Urinary bladder (tissue), 4 donors: ENCODE results near the gene ACSL6. TPM values are rescaled to one million over a fixed set of nuclear protein-coding genes. Genes with fewer than 3 reads are reported as not detected.

Experiments
- DNase-seq: peaks from one replicate; pipeline ENCODE4 v3.0.0-alpha.2; 2015; ENCODE audit errors: extremely low spot score
- H3K27ac ChIP-seq: one replicate; pipeline ENCODE4 v1.5.1; 2013; ENCODE audit warnings: low read depth, mild to moderate bottlenecking, moderate library complexity
- H3K36me3 ChIP-seq: one replicate; pipeline ENCODE4 v1.6.1; 2013; ENCODE audit warnings: mild to moderate bottlenecking, moderate library complexity; ENCODE audit not compliant: insufficient read depth
- H3K4me1 ChIP-seq: one replicate; pipeline ENCODE4 v1.6.1; 2013; ENCODE audit warnings: mild to moderate bottlenecking, moderate library complexity; ENCODE audit not compliant: insufficient read depth
- H3K4me3 ChIP-seq: one replicate; pipeline ENCODE4 v1.5.1; 2013; ENCODE audit warnings: low read depth, low read length
- WGBS: extraction: QIAGEN DNeasy Blood & Tissue Kit; methylation state at CpG from one replicate; pipeline ENCODE4 v1.1.7; 2013; 5-methylcytosine and 5-hydroxymethylcytosine counted together
- polyA plus RNA-seq: library from polyadenylated mRNA; stranded (reverse); fragments of 200-250 nt; gene quantifications from one replicate; pipeline ENCODE4 v1.2.3, GENCODE V29; 2013
- total RNA-seq: library from RNA; depleted of rRNA; stranded (reverse); fragments of >200 nt; gene quantifications from one replicate; pipeline ENCODE4 v1.2.3, GENCODE V29; 2014
- donor health status: healthy with polysubstance abuse.
- donor health status: healthy.

Gene ACSL6
- total and polyA plus RNA-seq, 2 donors = 0.42 to 2.3 TPM

DNA sequence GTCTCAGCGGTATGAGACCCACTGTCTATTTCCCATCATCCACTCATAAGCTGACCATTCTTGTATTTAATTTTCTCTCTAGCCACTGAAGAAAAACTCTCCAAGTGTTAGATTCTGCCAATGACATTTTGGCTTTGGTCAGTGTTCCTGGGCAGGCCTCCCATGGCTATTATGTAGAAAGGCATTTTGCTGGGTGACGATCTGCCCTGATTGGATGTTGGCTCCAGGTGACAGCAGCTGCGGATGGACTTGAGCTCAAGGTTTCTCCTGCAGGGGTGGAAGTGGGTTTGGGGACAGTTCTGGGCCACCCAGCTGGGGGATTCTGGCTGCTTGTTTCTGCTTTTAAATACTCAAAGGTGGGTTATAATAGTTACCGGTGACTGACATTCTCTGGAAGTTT lies 31.6 kb downstream of the ACSL6 start:
- DNase-seq = no peak
- 90% methylated on average over 4 of the region's 4 CpGs for WGBS
- H3K27ac ChIP-seq = no peak overlapping the region
- no peaks in the 10 kb centered on the region for H3K36me3 ChIP-seq
- H3K4me3 ChIP-seq = no peak overlapping the region
- no peaks in the 10 kb centered on the region for H3K4me1 ChIP-seq

DNA sequence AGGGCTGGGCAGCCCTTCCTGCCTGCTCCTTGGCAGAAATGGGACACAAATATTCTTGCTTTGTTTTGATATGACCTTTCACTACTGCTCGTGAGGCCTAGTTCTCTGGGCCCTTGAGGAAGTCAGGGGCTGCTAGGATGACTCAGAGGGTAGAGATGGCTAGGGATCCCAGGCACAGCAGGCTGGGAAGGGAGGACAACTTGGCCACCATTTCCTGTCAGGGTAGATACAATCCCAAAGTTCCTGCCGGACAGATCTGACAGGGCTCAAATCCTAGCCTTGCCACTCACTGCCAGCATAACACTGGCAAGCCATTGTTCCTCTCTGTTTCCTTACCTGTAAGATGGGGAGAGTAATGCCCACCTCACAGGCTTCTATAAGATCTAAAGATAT lies 34.2 kb downstream of the ACSL6 start:
- WGBS = 65% methylated on average over 2 of the region's 2 CpGs
- Histone ChIP-seq H3K36me3 (no peaks in the 10 kb centered on the region), H3K4me1 (no peaks in the 10 kb centered on the region), H3K27ac (no peak overlapping the region), H3K4me3 (no peak overlapping the region)
- no peak for DNase-seq

DNA sequence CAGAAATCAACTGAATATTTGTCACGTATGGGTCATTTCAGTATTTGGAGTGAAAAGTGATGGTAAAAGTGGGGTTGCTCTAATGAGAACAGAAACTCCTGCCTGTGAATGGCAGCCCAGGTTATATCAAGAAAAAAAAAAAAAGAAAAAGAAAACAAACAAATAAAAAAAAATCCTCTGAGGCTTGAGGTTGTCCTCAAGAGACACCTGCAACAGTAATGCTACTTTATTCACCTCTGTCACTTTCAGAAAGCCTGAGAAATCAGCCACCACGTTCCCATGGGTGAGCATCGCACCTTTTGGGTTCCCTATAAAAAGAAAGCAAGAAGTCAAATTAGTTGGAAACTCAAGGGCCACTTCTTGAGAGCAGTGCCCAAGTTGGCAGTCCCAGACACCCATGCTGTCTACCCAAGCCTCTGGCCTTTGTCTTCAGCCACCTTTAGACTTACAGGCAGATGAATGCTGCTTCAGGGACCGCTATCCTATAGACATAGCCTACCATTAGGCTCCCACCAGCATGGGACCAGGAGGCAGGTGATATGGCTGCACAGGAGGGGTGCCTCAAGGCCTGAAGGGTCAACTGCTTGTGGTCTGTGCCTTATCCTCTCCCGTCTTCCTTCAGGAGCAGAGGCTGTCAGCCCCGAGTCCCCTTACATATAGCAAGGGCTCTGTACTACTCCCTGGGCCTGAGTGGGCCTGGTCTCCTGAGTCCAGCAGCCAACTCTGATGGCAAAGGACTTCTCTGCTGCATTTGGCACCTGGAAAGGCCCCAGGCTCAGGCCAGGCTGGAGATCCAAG lies 34.8 kb downstream of the ACSL6 start:
- no peaks in the 10 kb centered on the region for H3K4me1 ChIP-seq
- no peak for DNase-seq

DNA sequence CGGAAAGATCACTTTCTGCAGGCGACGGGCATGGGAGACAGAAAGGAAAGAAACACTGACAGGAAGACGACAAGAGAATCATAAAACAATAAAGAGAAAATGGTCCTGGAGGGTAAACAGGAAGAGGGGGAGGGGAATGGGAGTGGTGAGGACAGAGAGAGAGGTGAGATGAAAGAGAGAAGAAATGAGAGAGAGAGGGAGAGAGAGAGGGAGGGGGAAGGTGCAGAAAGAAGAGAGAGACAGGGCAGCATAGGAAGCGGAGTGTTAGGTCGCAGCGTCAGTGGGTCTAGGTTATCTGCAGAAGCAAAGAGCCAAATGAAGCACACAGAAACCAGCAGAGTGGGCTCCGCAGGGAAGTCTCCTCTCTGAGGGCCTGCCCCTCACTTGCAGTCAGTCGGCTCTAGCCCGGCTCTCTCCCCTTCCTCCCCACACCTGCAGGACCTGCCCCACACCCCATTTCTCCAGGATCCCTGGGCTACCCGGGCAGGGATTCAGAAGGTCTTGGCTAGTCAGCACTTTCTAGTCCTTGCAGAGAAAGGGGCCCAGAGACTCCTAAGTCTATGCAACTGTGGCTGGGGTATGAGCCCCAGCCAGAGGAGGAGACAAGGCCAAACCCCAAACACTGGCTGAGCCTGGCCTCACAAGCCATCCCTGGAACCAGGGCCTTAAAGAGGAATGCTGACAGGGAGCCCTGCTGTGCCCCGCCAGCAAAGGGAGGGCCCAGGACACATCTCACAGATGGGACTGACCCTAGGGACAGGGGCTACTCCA lies 36.3 kb downstream of the ACSL6 start:
- no peaks in the 10 kb centered on the region for H3K4me1 ChIP-seq
- no peak for DNase-seq
- no peaks in the 10 kb centered on the region for H3K36me3 ChIP-seq
- H3K4me3 ChIP-seq = no peak overlapping the region
- H3K27ac ChIP-seq = no peak overlapping the region
- WGBS = 43% methylated on average over 12 of the region's 12 CpGs

More for the DNA sequence above, 34.8 kb downstream of the ACSL6 start:
- Histone ChIP-seq H3K4me3 (no peak overlapping the region), H3K27ac (no peak overlapping the region), H3K36me3 (no peaks in the 10 kb centered on the region)
- WGBS = 90% methylated on average over 6 of the region's 6 CpGs

DNA sequence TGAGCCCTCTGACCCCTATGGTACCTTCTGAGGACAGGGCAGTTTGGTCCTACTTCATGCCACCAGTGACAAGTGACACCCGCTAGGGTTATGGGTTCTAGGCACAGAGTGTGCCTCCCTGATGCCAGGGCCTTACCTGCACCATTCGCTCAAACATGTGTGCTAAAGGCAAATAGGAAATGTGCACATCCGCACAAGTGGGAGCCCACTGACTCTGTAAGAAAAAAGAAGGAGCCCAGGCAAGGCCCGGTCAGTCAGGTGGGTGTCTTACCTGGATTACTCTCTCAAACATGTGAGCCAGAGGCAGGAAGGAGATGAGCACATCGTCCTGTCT lies 36.9 kb downstream of the ACSL6 start:
- H3K4me1 ChIP-seq = no peaks in the 10 kb centered on the region
- no peak for DNase-seq

DNA sequence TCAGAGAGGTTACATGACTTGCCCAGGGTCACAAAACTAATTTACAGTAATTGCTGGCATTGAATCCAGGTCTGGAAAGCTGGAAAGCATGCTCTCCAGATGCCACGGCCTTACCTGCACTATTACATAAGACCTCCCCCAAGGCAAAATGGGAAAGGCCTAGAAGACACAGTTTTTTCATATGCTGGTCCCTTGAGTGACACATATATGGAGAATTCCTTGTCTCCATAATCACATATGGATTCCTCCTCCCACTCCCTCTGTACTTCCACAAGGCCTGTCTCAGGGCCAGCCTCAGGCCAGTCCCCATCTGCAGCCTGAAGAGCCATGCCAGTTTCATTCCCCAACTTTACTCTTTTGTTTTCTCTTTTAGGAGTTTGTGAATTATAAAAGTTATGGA lies 37.4 kb downstream of the ACSL6 start:
- Histone ChIP-seq H3K4me3 (no peak overlapping the region), H3K4me1 (no peaks in the 10 kb centered on the region), H3K27ac (no peak overlapping the region), H3K36me3 (no peaks in the 10 kb centered on the region)
- DNase-seq = no peak
- 90% methylated on average over 1 of the region's 1 CpG for WGBS

More for the DNA sequence above, 36.9 kb downstream of the ACSL6 start:
- no peak overlapping the region for H3K4me3 ChIP-seq
- H3K36me3 ChIP-seq = no peaks in the 10 kb centered on the region
- H3K27ac ChIP-seq = no peak overlapping the region
- WGBS = 61% methylated on average over 5 of the region's 5 CpGs

DNA sequence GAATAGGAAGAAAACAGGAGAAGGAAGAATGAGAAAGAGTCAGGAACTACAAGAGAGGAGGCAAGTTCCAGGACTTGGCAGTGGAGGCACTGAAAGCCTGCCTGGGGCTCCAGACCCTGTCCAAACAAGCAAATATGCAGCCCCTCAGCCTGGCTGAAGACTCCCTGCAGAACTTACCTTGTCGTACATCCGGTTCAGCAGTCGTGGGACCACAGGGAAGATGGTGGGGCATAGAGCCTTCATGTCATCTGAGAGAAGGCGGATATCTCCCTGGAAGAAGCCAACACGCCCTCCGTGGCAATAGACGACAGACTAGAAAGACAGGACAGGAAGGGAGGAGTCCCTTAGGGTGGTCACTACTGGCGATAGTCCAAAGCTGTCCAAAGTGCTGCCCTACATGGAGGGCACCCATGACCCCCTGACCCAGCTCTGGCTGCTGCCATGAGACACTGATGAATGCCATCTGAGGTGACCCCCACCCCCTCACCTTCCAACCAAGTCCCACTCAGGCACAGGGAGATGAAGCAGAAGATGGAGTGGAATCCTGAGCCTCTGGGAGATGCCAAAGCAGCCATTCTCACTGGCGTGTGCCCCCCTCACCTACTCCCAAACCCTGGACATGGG lies 38.3 kb downstream of the ACSL6 start:
- no peak for DNase-seq
- 94% methylated on average over 9 of the region's 9 CpGs for WGBS
- Histone ChIP-seq H3K36me3 (no peaks in the 10 kb centered on the region), H3K4me3 (no peak overlapping the region), H3K27ac (no peak overlapping the region), H3K4me1 (no peaks in the 10 kb centered on the region)

DNA sequence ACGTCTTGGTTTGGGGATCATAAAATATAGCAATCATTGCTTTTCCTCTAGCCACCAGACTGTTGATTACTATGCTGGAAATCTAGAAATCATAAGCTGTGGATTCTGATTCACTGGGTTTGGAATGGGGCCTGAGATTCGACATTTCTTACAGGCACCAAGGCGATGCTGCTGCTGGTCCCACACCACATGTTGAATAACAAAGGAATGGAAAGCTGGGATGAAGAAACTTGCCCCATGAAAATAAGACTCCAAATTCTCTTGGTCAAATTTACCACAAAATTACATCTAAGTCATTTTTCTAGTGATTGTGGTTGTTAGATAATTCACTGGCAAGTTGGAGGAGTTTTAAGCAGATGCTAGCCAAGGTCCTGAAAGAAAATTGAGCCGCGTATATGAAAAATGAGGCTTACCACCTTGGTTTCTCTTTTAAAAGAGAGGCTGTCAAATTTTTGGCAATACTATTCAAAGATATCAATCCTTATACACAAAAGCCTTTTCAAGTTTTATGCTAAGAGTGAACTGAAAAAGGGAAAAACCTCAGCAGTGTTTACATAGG lies 43.0 kb downstream of the ACSL6 start:
- Histone ChIP-seq H3K4me3 (no peak overlapping the region), H3K4me1 (no peaks in the 10 kb centered on the region), H3K27ac (no peak overlapping the region), H3K36me3 (no peaks in the 10 kb centered on the region)
- no peak for DNase-seq
- 73% methylated on average over 5 of the region's 5 CpGs for WGBS

DNA sequence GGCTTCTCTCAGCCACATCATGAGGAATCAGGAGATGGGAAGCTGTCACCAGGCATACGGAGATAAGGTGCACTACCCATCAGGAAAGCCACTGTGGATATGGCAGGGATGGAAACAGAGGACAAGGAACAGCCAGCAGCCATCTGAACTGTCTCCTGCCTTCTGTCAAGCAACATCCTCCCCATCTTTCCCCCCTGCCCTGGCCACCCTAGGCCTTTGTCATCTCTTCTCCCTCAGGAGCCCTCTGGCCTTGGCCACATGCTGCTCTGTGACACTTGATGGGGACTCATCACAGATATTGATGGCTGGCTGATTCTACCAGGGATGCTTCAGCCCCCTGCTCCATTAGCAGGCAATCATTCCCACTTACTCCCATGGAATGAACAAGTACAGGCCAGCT lies 44.9 kb downstream of the ACSL6 start:
- H3K4me3 ChIP-seq = no peak overlapping the region
- DNase-seq = no peak
- no peak overlapping the region for H3K27ac ChIP-seq
- no peaks in the 10 kb centered on the region for H3K36me3 ChIP-seq
- H3K4me1 ChIP-seq = no peaks in the 10 kb centered on the region
- 91% methylated on average over 1 of the region's 1 CpG for WGBS

DNA sequence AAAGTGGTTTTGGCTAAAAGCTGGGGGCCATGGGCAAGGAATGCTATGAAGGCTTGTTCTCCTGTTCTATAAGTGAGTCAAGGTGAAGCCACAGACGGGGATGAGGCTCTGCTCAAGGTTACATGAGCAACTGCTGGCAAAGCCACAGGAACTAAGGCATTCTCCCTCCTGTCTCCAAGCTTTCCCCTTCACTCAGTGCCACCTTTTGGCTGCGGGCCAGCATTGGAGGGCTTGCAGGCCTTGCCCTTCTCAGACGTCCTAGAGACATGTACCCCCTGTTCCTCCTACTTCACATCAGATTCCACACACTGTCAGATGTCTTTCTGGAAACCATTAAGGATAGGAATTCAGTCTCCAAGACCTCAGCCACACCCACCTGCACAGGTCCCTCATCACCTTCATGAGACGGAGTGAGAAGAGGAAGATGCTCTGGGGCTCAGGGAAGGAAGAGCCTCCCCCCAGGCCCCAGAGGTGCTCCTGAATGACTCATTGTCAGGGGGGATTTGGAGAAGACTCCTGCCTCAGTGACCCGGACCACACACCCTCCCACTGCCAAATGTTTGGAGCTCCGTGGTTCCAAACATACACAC lies 45.5 kb downstream of the ACSL6 start:
- no peak for DNase-seq
- Histone ChIP-seq H3K4me1 (no peaks in the 10 kb centered on the region), H3K27ac (no peak overlapping the region), H3K4me3 (no peak overlapping the region), H3K36me3 (no peaks in the 10 kb centered on the region)
- WGBS = 72% methylated on average over 6 of the region's 6 CpGs

DNA sequence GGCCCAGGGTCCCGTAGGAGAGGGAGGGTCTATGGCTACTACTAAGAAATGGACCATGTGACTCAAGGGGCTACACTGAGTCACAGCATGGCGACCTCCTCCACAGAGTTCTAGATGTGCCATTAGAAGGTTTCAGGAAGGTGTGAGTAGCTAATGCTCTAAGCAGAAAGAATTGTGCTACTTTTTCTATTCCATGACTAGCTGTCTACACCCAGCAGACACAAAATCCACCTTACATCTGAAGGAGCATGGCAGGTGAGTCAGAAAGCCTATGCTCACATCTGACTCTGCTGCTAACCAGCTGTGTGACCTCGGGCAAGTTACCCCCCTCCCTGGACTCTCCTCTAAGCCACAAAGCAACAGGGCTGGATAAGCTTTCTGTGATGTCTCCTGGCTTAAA lies 51.6 kb downstream of the ACSL6 start:
- no peaks in the 10 kb centered on the region for H3K4me1 ChIP-seq
- no peaks in the 10 kb centered on the region for H3K36me3 ChIP-seq
- no peak for DNase-seq
- H3K4me3 ChIP-seq = no peak overlapping the region
- 85% methylated on average over 3 of the region's 3 CpGs for WGBS
- no peak overlapping the region for H3K27ac ChIP-seq

DNA sequence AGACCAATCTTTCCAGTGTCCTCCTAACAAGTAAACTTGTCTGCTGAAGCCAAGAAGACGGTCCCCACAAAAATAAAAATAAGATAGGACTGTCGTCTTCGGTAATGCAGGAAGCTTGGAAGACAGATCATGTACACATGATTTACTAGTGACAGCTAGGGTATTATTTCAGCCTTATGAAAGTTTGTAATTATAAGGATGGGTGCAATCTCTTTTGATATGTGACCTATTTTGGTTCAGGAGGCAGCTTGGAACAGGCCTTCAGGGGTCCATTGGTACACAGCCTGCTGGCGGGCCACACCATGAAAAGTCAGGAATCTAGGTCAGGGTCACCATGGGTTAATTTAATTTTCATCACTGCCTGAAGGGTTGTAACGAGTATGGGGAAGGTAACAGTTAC lies 52.3 kb downstream of the ACSL6 start:
- DNase-seq = no peak
- 86% methylated on average over 5 of the region's 5 CpGs for WGBS
- Histone ChIP-seq H3K27ac (no peak overlapping the region), H3K4me3 (no peak overlapping the region), H3K4me1 (no peaks in the 10 kb centered on the region), H3K36me3 (no peaks in the 10 kb centered on the region)

DNA sequence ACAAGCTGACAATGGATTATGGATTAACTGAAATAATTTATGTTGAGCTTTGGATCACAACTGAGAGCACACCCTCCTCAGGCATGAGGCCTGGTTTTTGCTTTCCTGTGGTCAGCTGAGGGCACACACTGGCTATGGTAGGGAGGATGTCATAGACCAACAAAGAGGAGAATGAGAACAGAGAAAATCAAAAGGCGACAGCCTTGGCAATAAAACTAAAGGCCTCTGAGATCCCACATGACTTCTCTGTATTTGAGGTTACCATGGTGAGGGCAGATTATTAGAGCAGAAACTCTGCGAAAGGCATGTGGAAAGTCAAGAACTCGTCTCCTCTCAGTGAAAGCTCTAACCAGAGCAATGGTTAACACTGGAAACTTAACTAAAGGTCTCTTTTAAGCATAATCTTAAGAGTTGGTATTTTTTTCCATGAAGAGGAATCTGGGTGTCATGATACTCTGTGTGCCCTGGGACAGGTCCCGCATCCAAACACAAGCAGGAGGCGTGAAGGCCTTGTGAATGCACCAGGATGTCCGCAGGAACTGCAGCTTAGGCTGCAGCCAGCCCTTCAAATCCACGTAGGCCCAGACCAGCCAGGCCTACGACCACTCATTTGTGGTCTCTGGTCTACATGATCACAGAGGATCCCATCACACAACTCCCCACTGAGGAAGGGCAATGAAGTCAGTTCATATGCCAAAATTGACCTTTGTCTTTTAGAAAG lies 53.6 kb downstream of the ACSL6 start:
- no peak for DNase-seq
- Histone ChIP-seq H3K4me1 (no peaks in the 10 kb centered on the region), H3K27ac (no peak overlapping the region), H3K36me3 (no peaks in the 10 kb centered on the region), H3K4me3 (no peak overlapping the region)
- WGBS = 79% methylated on average over 8 of the region's 8 CpGs
